ENCODE data around the gene EIF4A3.
"Not testable (repeated sequence)": the region's sequence is repeated elsewhere in the genome, so short reads cannot be mapped to it uniquely, and the experiment has no call there.

The EIF4A3 gene

GRCh38 chr17:80099291-80100034, 47.5 kb downstream of the EIF4A3 start:
- DNase-seq (ENCODE audit: low read depth), result no peak

- no peak for DNase-seq (ENCODE audit: low read depth)
Measured at GRCh38 chr17:80097844-80098691, 48.9 kb downstream of the EIF4A3 start.

- no peak for DNase-seq (ENCODE audit: low read depth)
Measured at GRCh38 chr17:80097127-80097621, 49.8 kb downstream of the EIF4A3 start.

GRCh38 chr17:80096561-80097021, 50.3 kb downstream of the EIF4A3 start:
- no peak for DNase-seq (ENCODE audit: low read depth)

- no peak for DNase-seq (ENCODE audit: low read depth)
Measured at GRCh38 chr17:80095844-80096475, 51.0 kb downstream of the EIF4A3 start.

- no peak for DNase-seq (ENCODE audit: low read depth)
Measured at GRCh38 chr17:80095038-80095843, 51.7 kb downstream of the EIF4A3 start.

- DNase-seq (ENCODE audit: low read depth), result no peak
Measured at GRCh38 chr17:80092959-80093358, 54.0 kb downstream of the EIF4A3 start.

- no peak for DNase-seq (ENCODE audit: low read depth)
Measured at GRCh38 chr17:80091376-80091775, 55.6 kb downstream of the EIF4A3 start.

- DNase-seq (ENCODE audit: low read depth), result not testable (repeated sequence)
Measured at GRCh38 chr17:80090164-80090563, 56.8 kb downstream of the EIF4A3 start.

GRCh38 chr17:80089762-80090161, 57.2 kb downstream of the EIF4A3 start:
- no peak for DNase-seq (ENCODE audit: low read depth)

GRCh38 chr17:80087346-80088265, 59.3 kb downstream of the EIF4A3 start:
- DNase-seq (ENCODE audit: low read depth), result no peak

GRCh38 chr17:80086616-80087015, 60.3 kb downstream of the EIF4A3 start:
- no peak for DNase-seq (ENCODE audit: low read depth)

- DNase-seq (ENCODE audit: low read depth), result no peak
Measured at GRCh38 chr17:80086081-80086480, 60.8 kb downstream of the EIF4A3 start.

- DNase-seq (ENCODE audit: low read depth), result no peak
Measured at GRCh38 chr17:80084773-80085172, 62.2 kb downstream of the EIF4A3 start.
